HepG2 (cell line): ENCODE data around the gene KIF23. TPM values are rescaled to one million over a fixed set of nuclear protein-coding genes. Genes with fewer than 3 reads are reported as not detected.

Experiments used
- ATAC-seq: fragments of 200-7000 bp; cut with Tn5 transposase; 3 replicates; pipeline ENCODE4 v1.9.1; 2020; ENCODE audit warnings: mild to moderate bottlenecking, moderate library complexity
- BruUV-seq: library from RNA; stranded (reverse); fragments of 400-500 nt; replicated peaks from 2 replicates; lab custom pipeline; 2021; lab: Mats Ljungman, UMichigan
- CTCF ChIA-PET: fragments of 300-600 bp; formaldehyde crosslinking; extraction: SDS; loops from one replicate; lab custom pipeline; 2021; ENCODE audit warnings: low total read pairs, inconsistent platforms, low intra/inter-chr PET ratio; lab: Yijun Ruan, JAX
- POLR2A ChIA-PET: fragments of 350-600 bp; sonication (Branson Sonifier 250); formaldehyde crosslinking; loops from one replicate; lab custom pipeline; 2020; ENCODE audit warnings: antibody characterized with exemption, inconsistent platforms; lab: Yijun Ruan, JAX
- DNase-seq: peaks from one replicate; pipeline ENCODE4 v3.0.0-alpha.2; 2015; ENCODE audit warnings: low spot score
- FAIRE-seq: peaks from 3 replicates; lab custom pipeline; 2011; peaks lifted over from hg19 to GRCh38; lab: Jason Lieb, UNC
- H2AFZ ChIP-seq: one replicate; pipeline ENCODE4 v1.6.1; 2011; ENCODE audit warnings: low read length, inconsistent platforms
- H3K27ac ChIP-seq: fragments of 300-600 bp; 3 replicates; pipeline ENCODE4 v1.8.0; 2011; ENCODE audit warnings: mixed run types, mild to moderate bottlenecking, mixed read lengths, low read length, inconsistent platforms; ENCODE audit not compliant: insufficient read depth; ENCODE audit errors: extremely low read length
- H3K27me3 ChIP-seq, 2 experiments: fragments of 200-600 bp in 1 of 2; 2 replicates in 1 of 2; 3 replicates in 1 of 2; pipeline versions ENCODE4 v1.6.0 to v1.8.0; 2011; ENCODE audit warnings: low read length in 2 of 2, mild to moderate bottlenecking in 2 of 2, moderate library complexity in 2 of 2, inconsistent platforms in 1 of 2; ENCODE audit not compliant: insufficient read depth in 2 of 2, control insufficient read depth in 1 of 2
- H3K36me3 ChIP-seq, 2 experiments: fragments of 200-600 bp in 1 of 2; replicated peaks in 1 of 2; 2 replicates in 1 of 2; 3 replicates in 1 of 2; pipeline versions ENCODE4 v1.5.1 to v1.8.0; 2011; ENCODE audit warnings: low read length in 2 of 2, inconsistent platforms in 1 of 2; ENCODE audit not compliant: insufficient read depth in 2 of 2, control insufficient read depth in 1 of 2
- H3K4me1 ChIP-seq: 2 replicates; pipeline ENCODE4 v1.5.1; 2012; ENCODE audit warnings: low read length, inconsistent platforms; ENCODE audit not compliant: insufficient read depth
- H3K4me2 ChIP-seq: 2 replicates; pipeline ENCODE4 v1.6.0; 2011; ENCODE audit warnings: low read depth, low read length, inconsistent platforms
- H3K4me3 ChIP-seq, 3 experiments: fragments of 200-600 bp in 1 of 3; sonication (generic), shearing (Covaris generic) in 1 of 3; replicated peaks in 1 of 3; 2 replicates each; pipeline ENCODE4 v1.5.1; 2011 to 2016; ENCODE audit warnings: low read length in 3 of 3, inconsistent platforms in 2 of 3, low read depth in 2 of 3, mild to moderate bottlenecking in 2 of 3, control low read depth in 1 of 3, mixed read lengths in 1 of 3; ENCODE audit not compliant: insufficient read depth in 1 of 3
- H3K79me2 ChIP-seq: one replicate; pipeline ENCODE4 v1.6.1; 2011; ENCODE audit warnings: low read length, inconsistent platforms; ENCODE audit not compliant: insufficient read depth
- H3K9ac ChIP-seq: 2 replicates; pipeline ENCODE4 v1.6.0; 2011; ENCODE audit warnings: mild to moderate bottlenecking, low read depth, low read length, inconsistent platforms; ENCODE audit not compliant: insufficient read depth
- H3K9me3 ChIP-seq: 2 replicates; pipeline ENCODE4 v1.5.1; 2012; ENCODE audit warnings: mild to moderate bottlenecking, low read length
- H4K20me1 ChIP-seq: 2 replicates; pipeline ENCODE4 v1.6.0; 2011; ENCODE audit warnings: inconsistent platforms, mild to moderate bottlenecking, low read length, moderate library complexity; ENCODE audit not compliant: insufficient read depth
- PRDM15 ChIP-seq: sonication (generic); formaldehyde crosslinking; IDR thresholded peaks from 2 replicates; pipeline ENCODE4 v1.4.0; 2020; ENCODE audit warnings: missing genetic modification reagents
- ZNF768 ChIP-seq: sonication (generic); formaldehyde crosslinking; IDR thresholded peaks from 2 replicates; pipeline ENCODE4 v1.4.0; 2020; ENCODE audit warnings: missing genetic modification reagents
- WGBS: methylation state at CpG from one replicate; pipeline ENCODE4 v1.1.6; 2017; ENCODE audit warnings: low lambda C conversion rate; 5-methylcytosine and 5-hydroxymethylcytosine counted together
- in situ Hi-C: cut with HindIII; loops from 2 replicates; pipeline ENCODE4 v1.10.0; 2017; ENCODE audit warnings: low pct_unique_long_range_greater_than_20kb; ENCODE audit not compliant: extremely low pct_ligation_motif_present
- intact Hi-C: fragments of 100-400 bp; cut with micrococcal nuclease; formaldehyde crosslinking; loops from one replicate; pipeline ENCODE4 v1.10.0; 2022; ENCODE audit not compliant: unreplicated experiment
- polyA plus RNA-seq, 8 experiments: library from polyadenylated mRNA; depleted of rRNA in 3 of 8; stranded (reverse) in 7 of 8; unstranded in 1 of 8; fragments of >200 nt; fragmentation: Illumina TruSeq in 4 of 8; extraction: Trizol in 4 of 8; gene quantifications; 2 replicates each; pipeline versions ENCODE4 v1.2.1 to v1.2.3, GENCODE V29; 2011 to 2016; ENCODE audit warnings: low read depth in 4 of 8, missing spikeins in 1 of 8, mixed read lengths in 1 of 8; ENCODE audit not compliant: insufficient read depth in 1 of 8
- total RNA-seq, 5 experiments: library from RNA; depleted of rRNA; stranded (reverse); fragments of >200 nt; fragmentation: Illumina TruSeq; extraction: Trizol; gene quantifications; 2 replicates each; pipeline ENCODE4 v1.2.3, GENCODE V29; 2016; ENCODE audit warnings: low read depth in 1 of 5

KIF23 gene
- total and polyA plus RNA-seq, 2 of the 13 experiments (the other 11 are each of a cell fraction or from before 2014, with no cell fraction given) = 11.3 to 38.1 TPM

GRCh38 chr15:69476704-69477473 is 62.7 kb downstream of the KIF23 start:
- Histone ChIP-seq H3K27ac (no peak overlapping the region), H3K4me3 (no peak overlapping the region), H2AFZ (no peak overlapping the region), H3K27me3 (peaks cover 1 to 38% of the 10 kb centered on the region in 2 experiments), H3K4me1 (no peaks in the 10 kb centered on the region), H3K79me2 (no peaks in the 10 kb centered on the region), H3K9me3 (no peaks in the 10 kb centered on the region)
- 21% methylated on average over 9 of the region's 9 CpGs for WGBS
- DNase-seq (no peak), FAIRE-seq (no peak)
- intact Hi-C loops (no loop called here), in situ Hi-C loops (loop anchor here (5.0 to 10.0 kb wide), 2 partner anchors 878 to 1010 kb away; no protein-coding TSS in a partner anchor)
- no TSS peak for BruUV-seq
- CTCF ChIA-PET = interaction anchor here (1.9 kb wide), 1 partner anchor 1012 kb away, joined by 8 read pairs; no protein-coding TSS in a partner anchor
- TF ChIP-seq ZNF768 (peak; percentile 46; the same call in 1 of the 2 replicates), PRDM15 (no peak)
- TF ChIP-seq, all 625 proteins: peak for 1
- Histone ChIP-seq H4K20me1 (no peaks in the 10 kb centered on the region; the same call in 1 of the 2 replicates), H3K36me3 (no peaks in the 10 kb centered on the region), H3K9ac (no peak overlapping the region), H3K4me2 (no peak overlapping the region)
- POLR2A ChIA-PET = no interaction called here
- ATAC-seq = no peak
